GM13977 (cell line): Measurements from ENCODE around the gene ING3.

Experiments used
- DNase-seq: peaks from one replicate; pipeline ENCODE4 v3.0.0; 2012; ENCODE audit warnings: low spot score
- CTCF ChIP-seq: IDR thresholded peaks from 2 replicates; pipeline ENCODE4 v1.5.1; 2012; ENCODE audit warnings: mild to moderate bottlenecking, control low read depth; ENCODE audit not compliant: insufficient read depth; ENCODE audit errors: extremely low read depth, missing control alignments
- in situ Hi-C: fragments of 300-500 bp; cut with MboI; formaldehyde crosslinking; loops from one replicate; pipeline ENCODE4 v1.12.0; 2022; ENCODE audit warnings: low sequenced_read_pairs, low pct_unique_long_range_greater_than_20kb, mixed read lengths, inconsistent platforms; ENCODE audit not compliant: unreplicated experiment

Gene ING3

DNA sequence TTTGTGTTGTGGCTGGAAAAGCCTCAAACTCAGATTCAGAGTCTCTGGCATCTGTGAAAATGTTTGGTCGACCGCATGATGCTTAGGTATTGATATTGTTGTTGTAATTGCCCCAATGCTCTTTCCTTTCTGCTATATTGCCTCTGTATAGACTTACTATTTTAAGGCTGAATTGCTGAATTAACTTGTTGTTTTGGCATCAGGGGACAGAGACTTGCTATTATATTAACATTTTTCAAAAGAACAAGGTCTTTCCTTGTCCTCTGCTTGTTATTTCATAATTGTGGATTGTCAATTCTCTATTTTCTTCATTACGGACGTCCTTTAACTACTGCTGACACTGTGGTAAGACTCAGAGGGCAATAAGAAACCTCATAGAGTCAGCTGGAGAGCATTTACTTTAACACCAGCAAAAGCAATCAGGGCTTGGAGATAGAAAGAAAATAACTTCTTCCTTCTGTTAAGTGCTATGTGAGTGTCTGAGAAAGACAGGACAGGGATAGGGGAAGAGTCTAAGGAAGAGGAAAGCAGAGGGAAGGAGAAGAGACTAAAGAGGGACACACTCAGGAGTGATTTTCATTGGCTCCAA lies 55.5 kb downstream of the ING3 start:
- no peak for TF ChIP-seq CTCF
- in situ Hi-C loops: no loop called here
- DNase-seq: no peak

DNA sequence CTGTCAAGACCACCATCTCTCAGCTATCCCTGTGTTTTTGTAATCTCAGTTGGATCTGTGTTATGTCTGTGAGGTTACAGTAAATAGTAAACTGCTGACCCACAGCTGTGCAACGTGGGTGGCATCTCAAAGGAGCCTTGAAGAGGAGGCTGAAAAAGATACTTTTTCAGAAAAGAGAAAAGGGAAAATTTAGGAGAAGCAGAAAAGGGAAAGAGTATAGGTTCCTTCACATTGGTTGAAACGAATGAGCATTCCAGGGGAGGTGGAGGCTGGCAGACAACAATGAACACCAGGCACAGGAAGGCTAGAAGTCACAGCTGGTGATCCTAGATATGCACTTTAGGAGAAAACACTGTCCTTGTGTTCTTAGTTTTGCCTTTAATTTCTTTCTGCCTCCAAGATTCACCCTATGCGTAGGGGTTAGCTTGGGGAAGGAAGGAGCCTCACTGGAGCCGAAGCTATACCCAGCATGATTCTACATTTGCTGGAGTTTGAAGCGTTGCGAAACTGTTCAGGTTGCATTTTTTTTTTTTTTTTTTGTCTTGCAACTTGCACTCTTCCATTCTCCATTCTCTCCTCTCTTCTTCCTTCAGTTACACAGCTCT lies 56.2 kb downstream of the ING3 start:
- TF ChIP-seq CTCF: no peak
- no peak for DNase-seq

GRCh38 chr7:121008816-121009215 lies 58.2 kb downstream of the ING3 start:
- DNase-seq: no peak
- in situ Hi-C loops: no loop called here
- no peak for TF ChIP-seq CTCF

More for the DNA sequence above, 56.2 kb downstream of the ING3 start:
- in situ Hi-C loops: no loop called here

GRCh38 chr7:121011401-121011800 lies 60.8 kb downstream of the ING3 start:
- DNase-seq: no peak
- in situ Hi-C loops: no loop called here
- no peak for TF ChIP-seq CTCF

DNA sequence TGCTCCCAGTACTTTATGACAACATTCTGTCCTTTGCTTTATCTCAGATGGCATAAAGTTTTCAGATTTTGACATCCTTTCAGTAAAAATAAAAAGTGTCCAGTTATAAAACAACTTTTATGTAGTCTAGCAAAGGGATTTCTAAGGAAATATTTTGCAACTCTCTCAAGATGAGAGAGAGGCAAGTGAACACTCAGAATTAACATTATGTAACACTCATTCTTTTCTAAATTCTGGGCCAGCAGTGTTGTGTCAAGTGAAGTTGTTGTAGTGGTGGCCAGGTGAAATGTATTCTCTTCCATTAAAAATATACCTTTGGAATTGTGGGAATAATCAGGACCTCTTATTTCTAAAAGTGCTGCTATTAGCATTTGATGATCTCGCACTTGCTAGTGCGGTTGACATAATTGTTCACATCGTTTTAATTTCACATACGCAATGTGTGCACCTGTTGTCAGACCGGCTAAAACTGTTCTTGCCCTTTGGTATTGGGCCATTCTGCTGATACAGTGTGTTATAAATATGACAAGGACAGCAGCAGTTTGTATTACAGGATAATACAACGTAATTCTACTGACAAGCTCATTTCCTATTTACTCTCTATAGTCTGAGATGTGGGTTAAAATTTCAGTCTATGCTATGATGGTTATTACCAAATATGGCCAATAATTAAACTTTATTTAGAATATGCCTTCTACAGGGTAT lies 61.7 kb downstream of the ING3 start:
- DNase-seq: no peak
- TF ChIP-seq CTCF: no peak
- in situ Hi-C loops: no loop called here

DNA sequence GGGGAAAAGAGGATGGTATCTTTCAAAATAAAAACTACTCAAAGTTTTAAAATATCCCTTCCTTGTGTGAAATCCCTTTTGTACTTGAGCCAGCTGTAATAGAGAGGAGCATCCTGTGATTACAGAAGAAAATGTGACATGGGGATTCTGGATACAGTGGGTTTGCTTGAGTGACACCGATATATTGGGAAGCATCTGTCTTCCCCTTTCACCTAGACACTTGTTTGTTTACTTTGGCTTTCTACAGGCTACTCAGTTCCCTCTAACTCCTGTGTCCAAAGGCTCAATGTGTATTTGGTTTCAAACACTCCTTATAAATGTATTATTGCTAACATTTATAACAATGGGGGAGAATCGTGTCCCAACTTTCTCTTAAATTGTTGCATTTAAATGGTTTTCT lies 62.3 kb downstream of the ING3 start:
- in situ Hi-C loops: no loop called here
- no peak for DNase-seq
- no peak for TF ChIP-seq CTCF
